PC-9 (cell line): ENCODE results near the gene ROGDI. TPM values are rescaled to one million over a fixed set of nuclear protein-coding genes. Genes with fewer than 3 reads are reported as not detected.

Experiments
- BruUV-seq: library from RNA; stranded (reverse); fragments of 400-500 nt; replicated peaks from 2 replicates; lab custom pipeline; 2021; lab: Mats Ljungman, UMichigan
- CTCF ChIA-PET: fragments of 300-600 bp; sonication (Branson Sonifier 250); formaldehyde crosslinking; loops from one replicate; lab custom pipeline; 2022; ENCODE audit warnings: antibody characterized with exemption; lab: Charles Lee
- POLR2A ChIA-PET: fragments of 300-600 bp; sonication (Branson Sonifier 250); formaldehyde crosslinking; loops from one replicate; lab custom pipeline; 2022; ENCODE audit warnings: antibody characterized with exemption; ENCODE audit not compliant: unreplicated experiment; lab: Charles Lee
- DNase-seq, 2 experiments: peaks; one replicate each; pipeline versions ENCODE4 v3.0.0 to v3.0.0-alpha.2; 2015 to 2022; ENCODE audit warnings: mixed read lengths in 1 of 2
- H2AFZ ChIP-seq: fragments of 200-600 bp; sonication (generic); 2 replicates; pipeline ENCODE4 v1.8.1; 2017; ENCODE audit warnings: antibody characterized with exemption
- H3F3A ChIP-seq: fragments of 200-600 bp; sonication (generic); 2 replicates; pipeline ENCODE4 v1.8.1; 2017; ENCODE audit warnings: antibody characterized with exemption, mild to moderate bottlenecking, low read depth; ENCODE audit not compliant: insufficient read depth
- H3K27ac ChIP-seq: fragments of 200-600 bp; sonication (generic); 2 replicates; pipeline ENCODE4 v1.6.1; 2016; ENCODE audit warnings: mixed run types
- H3K27me3 ChIP-seq: fragments of 200-600 bp; sonication (generic); 2 replicates; pipeline ENCODE4 v1.6.1; 2016; ENCODE audit warnings: low read depth, mixed run types; ENCODE audit not compliant: insufficient read depth
- H3K36me3 ChIP-seq: fragments of 200-600 bp; sonication (generic); 2 replicates; pipeline ENCODE4 v1.6.1; 2016; ENCODE audit warnings: low read depth, mixed run types
- H3K4me1 ChIP-seq: fragments of 200-600 bp; sonication (generic); replicated peaks from 2 replicates; pipeline ENCODE4 v1.6.1; 2016; ENCODE audit warnings: mixed run types; ENCODE audit not compliant: insufficient read depth
- H3K4me2 ChIP-seq: fragments of 200-600 bp; sonication (generic); 2 replicates; pipeline ENCODE4 v1.6.1; 2017; ENCODE audit warnings: mixed run types
- H3K4me3 ChIP-seq: fragments of 200-600 bp; sonication (generic); 2 replicates; pipeline ENCODE4 v1.6.1; 2016; ENCODE audit warnings: mixed run types
- H3K79me2 ChIP-seq: fragments of 200-600 bp; sonication (generic); 2 replicates; pipeline ENCODE4 v1.6.1; 2017; ENCODE audit warnings: low read depth, mixed run types
- H3K9me2 ChIP-seq: fragments of 200-600 bp; sonication (generic); 2 replicates; pipeline ENCODE4 v1.8.1; 2017; ENCODE audit warnings: mild to moderate bottlenecking; ENCODE audit not compliant: insufficient read depth
- H3K9me3 ChIP-seq: fragments of 200-600 bp; sonication (generic); 2 replicates; pipeline ENCODE4 v1.8.1; 2016; ENCODE audit warnings: low read depth; ENCODE audit not compliant: insufficient read depth
- H4K20me1 ChIP-seq: fragments of 200-600 bp; sonication (generic); 2 replicates; pipeline ENCODE4 v1.8.1; 2017; ENCODE audit not compliant: insufficient read depth
- EZH2 ChIP-seq: fragments of 200-600 bp; sonication (generic); IDR thresholded peaks from 2 replicates; pipeline ENCODE4 v1.8.0; 2017; ENCODE audit warnings: antibody characterized with exemption, low read depth
- intact Hi-C: fragments of 100-400 bp; cut with micrococcal nuclease; formaldehyde crosslinking; loops from one replicate; pipeline ENCODE4 v1.10.0; 2022; ENCODE audit not compliant: unreplicated experiment
- total RNA-seq: library from RNA; stranded (reverse); gene quantifications from 2 replicates; pipeline ENCODE4 v1.2.3, GENCODE V29; 2021
- TF ChIP-seq, protein P1 (sequence below): fragments of 200-600 bp; sonication (generic); conservative IDR thresholded peaks from 2 replicates; pipeline ENCODE4 v1.6.1; 2017; ENCODE audit warnings: mixed run types, antibody characterized with exemption, mild to moderate bottlenecking, moderate library complexity

Gene ROGDI
- total RNA-seq, 1 experiment from 2014 or later: 40.8 TPM

DNA sequence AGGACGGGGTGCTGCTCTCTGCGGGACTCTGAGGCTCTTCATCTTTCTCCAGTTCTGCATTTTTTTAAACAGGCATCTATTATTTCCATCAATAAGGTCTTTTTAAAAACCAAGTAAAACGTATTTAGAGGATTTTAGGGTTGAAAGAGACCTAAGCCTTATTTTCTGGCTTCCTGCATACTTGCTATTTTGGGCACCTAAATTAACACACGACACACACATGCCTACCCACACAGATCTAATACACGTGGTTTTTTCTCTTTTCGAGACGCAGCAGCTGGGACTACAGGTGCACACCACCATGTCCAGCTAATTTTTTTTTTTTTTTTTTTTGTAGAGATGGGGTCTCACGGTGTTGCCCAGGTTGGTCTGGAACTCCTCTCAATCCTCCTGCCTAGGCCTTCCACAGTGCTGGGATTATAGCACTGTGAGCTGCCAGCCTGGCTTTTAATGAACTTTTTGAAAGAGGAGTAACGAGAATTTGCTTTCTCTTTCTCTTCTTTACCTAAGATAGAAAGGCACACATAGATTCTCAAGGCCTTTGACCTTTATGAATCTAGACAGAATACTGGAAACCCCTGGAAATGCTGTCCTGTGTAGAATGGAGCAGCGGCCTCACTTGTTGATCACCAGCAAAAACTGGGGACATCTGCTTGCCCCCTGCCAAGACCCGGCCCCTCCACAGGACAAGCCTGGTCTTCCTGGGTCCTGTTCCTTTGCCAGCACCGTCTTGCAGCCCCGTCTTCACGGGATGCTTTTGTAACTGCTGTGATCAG, 54.3 kb downstream of the ROGDI start:
- H3K4me1 ChIP-seq: no peaks in the 10 kb centered on the region
- no peak overlapping the region for H3K27ac ChIP-seq
- H3K36me3 ChIP-seq: no peaks in the 10 kb centered on the region
- no peak for DNase-seq
- H3K4me3 ChIP-seq: no peak overlapping the region
- no peak overlapping the region for H3K4me2 ChIP-seq
- POLR2A ChIA-PET: no interaction called here
- intact Hi-C loops: no loop called here
- no peaks in the 10 kb centered on the region for H3K9me3 ChIP-seq
- no peaks in the 10 kb centered on the region for H3K79me2 ChIP-seq
- no TSS peak for BruUV-seq
- H2AFZ ChIP-seq: no peak overlapping the region
- H4K20me1 ChIP-seq: no peaks in the 10 kb centered on the region
- CTCF ChIA-PET: interaction anchor here (0.6 kb wide), 1 partner anchor 157 kb away, joined by 12 read pairs; no protein-coding TSS in a partner anchor
- peaks cover 3% of the 10 kb centered on the region; the same call in 1 of the 2 replicates for H3F3A ChIP-seq
- TF ChIP-seq, protein P1, sequence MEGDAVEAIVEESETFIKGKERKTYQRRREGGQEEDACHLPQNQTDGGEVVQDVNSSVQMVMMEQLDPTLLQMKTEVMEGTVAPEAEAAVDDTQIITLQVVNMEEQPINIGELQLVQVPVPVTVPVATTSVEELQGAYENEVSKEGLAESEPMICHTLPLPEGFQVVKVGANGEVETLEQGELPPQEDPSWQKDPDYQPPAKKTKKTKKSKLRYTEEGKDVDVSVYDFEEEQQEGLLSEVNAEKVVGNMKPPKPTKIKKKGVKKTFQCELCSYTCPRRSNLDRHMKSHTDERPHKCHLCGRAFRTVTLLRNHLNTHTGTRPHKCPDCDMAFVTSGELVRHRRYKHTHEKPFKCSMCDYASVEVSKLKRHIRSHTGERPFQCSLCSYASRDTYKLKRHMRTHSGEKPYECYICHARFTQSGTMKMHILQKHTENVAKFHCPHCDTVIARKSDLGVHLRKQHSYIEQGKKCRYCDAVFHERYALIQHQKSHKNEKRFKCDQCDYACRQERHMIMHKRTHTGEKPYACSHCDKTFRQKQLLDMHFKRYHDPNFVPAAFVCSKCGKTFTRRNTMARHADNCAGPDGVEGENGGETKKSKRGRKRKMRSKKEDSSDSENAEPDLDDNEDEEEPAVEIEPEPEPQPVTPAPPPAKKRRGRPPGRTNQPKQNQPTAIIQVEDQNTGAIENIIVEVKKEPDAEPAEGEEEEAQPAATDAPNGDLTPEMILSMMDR: no peak
- no peak for TF ChIP-seq EZH2
- H3K9me2 ChIP-seq: no peaks in the 10 kb centered on the region
- H3K27me3 ChIP-seq: no peaks in the 10 kb centered on the region

DNA sequence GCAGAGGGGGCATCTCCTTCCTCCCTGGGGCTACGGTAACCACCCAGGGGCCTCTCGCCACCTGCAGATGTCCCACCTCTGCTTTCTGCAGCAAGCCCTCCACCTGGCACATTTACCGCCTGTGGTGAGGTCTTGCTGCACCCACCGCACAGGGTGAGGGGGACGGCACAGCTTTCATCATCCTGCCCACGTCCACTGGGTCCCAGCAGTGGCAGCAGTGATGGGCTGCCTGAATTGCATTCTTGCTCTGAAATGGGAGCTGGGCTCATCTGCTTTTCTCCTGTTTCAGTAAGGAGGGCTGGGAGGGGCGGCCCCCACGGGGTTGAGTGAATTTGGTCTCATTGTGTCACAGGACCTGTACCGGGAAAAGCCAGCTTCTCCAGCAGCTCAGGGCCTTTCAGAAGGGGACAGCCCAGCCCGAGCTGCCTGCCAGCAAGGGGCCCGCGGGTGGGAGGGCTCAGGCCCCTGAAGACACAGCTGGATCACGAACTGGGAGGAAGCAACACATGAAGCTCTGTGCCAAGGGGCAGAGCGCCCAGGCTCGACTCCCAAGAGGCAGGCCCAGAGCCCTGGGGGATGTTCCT, 55.4 kb downstream of the ROGDI start:
- Histone ChIP-seq H3K36me3 (no peaks in the 10 kb centered on the region), H4K20me1 (no peaks in the 10 kb centered on the region), H3K27ac (no peak overlapping the region), H3K4me2 (no peak overlapping the region), H3K27me3 (no peaks in the 10 kb centered on the region), H3K79me2 (no peaks in the 10 kb centered on the region), H3K4me3 (no peak overlapping the region), H3K4me1 (no peaks in the 10 kb centered on the region), H2AFZ (no peak overlapping the region), H3F3A (peaks cover 3% of the 10 kb centered on the region; the same call in 1 of the 2 replicates), H3K9me3 (no peaks in the 10 kb centered on the region), H3K9me2 (no peaks in the 10 kb centered on the region)
- POLR2A ChIA-PET: no interaction called here
- intact Hi-C loops: no loop called here
- no TSS peak for BruUV-seq
- no peak for DNase-seq
- TF ChIP-seq, protein P1: no peak
- TF ChIP-seq EZH2: no peak
- CTCF ChIA-PET: no interaction called here

Other genes with a start within 250 kb of the ROGDI start
- gene C16orf96, start 246.3 kb downstream of the ROGDI start, total RNA-seq: 0.13 and 0.15 TPM in 2 replicates
- 58.4 and 68.7 TPM in 2 replicates for gene UBALD1, start 187.7 kb downstream of the ROGDI start, total RNA-seq
- 67.9 and 70.4 TPM in 2 replicates for gene MGRN1, start 177.8 kb downstream of the ROGDI start, total RNA-seq
- 25.7 and 37.5 TPM in 2 replicates for gene NUDT16L1, start 109.1 kb downstream of the ROGDI start, total RNA-seq
- 32.8 and 35.0 TPM in 2 replicates for gene ANKS3, start 68.4 kb downstream of the ROGDI start, total RNA-seq
- 1.8 and 2.4 TPM in 2 replicates for gene DNAAF8, start 68.1 kb downstream of the ROGDI start, total RNA-seq
- gene ZNF500, start 35.5 kb downstream of the ROGDI start, total RNA-seq: 28.8 and 29.2 TPM in 2 replicates
- not detected in 2 replicates for gene SEPTIN12, start 14.3 kb downstream of the ROGDI start, total RNA-seq
- gene SMIM22, start 7.3 kb downstream of the ROGDI start, total RNA-seq: 134 and 182 TPM in 2 replicates
- gene GLYR1, start 44.7 kb upstream of the ROGDI start, total RNA-seq: 97.5 and 135 TPM in 2 replicates
- gene UBN1, start 44.8 kb upstream of the ROGDI start, total RNA-seq: 42.7 and 44.1 TPM in 2 replicates
- gene PPL, start 134.5 kb upstream of the ROGDI start, total RNA-seq: 184 and 187 TPM in 2 replicates
- 1.1 and 1.8 TPM in 2 replicates for gene SEC14L5, start 155.7 kb upstream of the ROGDI start, total RNA-seq
- gene NAGPA, start 231.3 kb upstream of the ROGDI start, total RNA-seq: 20.6 and 31.2 TPM in 2 replicates